Spleen (tissue), 11 donors: ENCODE data around the gene RPS17. TPM values are rescaled to one million over a fixed set of nuclear protein-coding genes. Genes with fewer than 3 reads are reported as not detected.

Experiments
- DNase-seq: peaks from one replicate; pipeline ENCODE4 v3.0.0-alpha.2; 2020
- H3K27ac ChIP-seq, 8 donors: fragments of 200-600 bp; sonication (generic) in 7 of 8; 1 replicate in 4 of 8; 2 replicates in 4 of 8; pipeline versions ENCODE4 v1.5.0 to v1.8.0; 2016 to 2021; ENCODE audit warnings: inconsistent platforms in 4 of 8, mild to moderate bottlenecking in 4 of 8, moderate library complexity in 1 of 8
- H3K27me3 ChIP-seq, 7 donors: fragments of 200-600 bp; sonication (generic) in 6 of 7; replicated peaks in 1 of 7; 1 replicate in 4 of 7; 2 replicates in 3 of 7; pipeline versions ENCODE4 v1.5.0 to v1.8.0; 2016 to 2021; ENCODE audit warnings: inconsistent platforms in 3 of 7, mild to moderate bottlenecking in 1 of 7
- H3K36me3 ChIP-seq, 6 donors: fragments of 200-600 bp; sonication (generic) in 5 of 6; 1 replicate in 4 of 6; 2 replicates in 2 of 6; pipeline versions ENCODE4 v1.5.0 to v1.8.0; 2016 to 2021; ENCODE audit warnings: inconsistent platforms in 2 of 6
- H3K4me1 ChIP-seq, 6 donors: fragments of 200-600 bp; sonication (generic) in 5 of 6; 1 replicate in 3 of 6; 2 replicates in 3 of 6; pipeline versions ENCODE4 v1.5.0 to v1.8.0; 2016 to 2021; ENCODE audit warnings: inconsistent platforms in 3 of 6
- H3K4me3 ChIP-seq, 8 donors: fragments of 200-600 bp; sonication (generic) in 7 of 8; 1 replicate in 4 of 8; 2 replicates in 4 of 8; pipeline versions ENCODE4 v1.5.0 to v1.8.0; 2016 to 2021; ENCODE audit warnings: inconsistent platforms in 4 of 8, mild to moderate bottlenecking in 4 of 8, moderate library complexity in 2 of 8
- H3K9me3 ChIP-seq, 8 donors: fragments of 200-600 bp; sonication (generic) in 7 of 8; 1 replicate in 4 of 8; 2 replicates in 4 of 8; pipeline versions ENCODE4 v1.5.0 to v1.8.0; 2016 to 2021; ENCODE audit warnings: inconsistent platforms in 4 of 8
- CTCF ChIP-seq, 11 experiments: fragments of 200-600 bp in 7 of 11; fragments of 450-650 bp in 4 of 11; sonication (generic) in 4 of 11; IDR thresholded peaks in 8 of 11; conservative IDR thresholded peaks in 3 of 11; 1 replicate in 7 of 11; 2 replicates in 4 of 11; pipeline versions ENCODE4 v1.4.0 to v1.8.0; 2016 to 2021; ENCODE audit warnings: antibody characterized with exemption in 11 of 11, inconsistent platforms in 4 of 11, mild to moderate bottlenecking in 1 of 11
- POLR2A ChIP-seq, 3 donors: fragments of 450-650 bp; IDR thresholded peaks; one replicate each; pipeline ENCODE4 v1.5.1; 2017; ENCODE audit warnings: antibody characterized with exemption in 3 of 3, mild to moderate bottlenecking in 1 of 3
- POLR2AphosphoS5 ChIP-seq, 3 donors: sonication (generic); formaldehyde crosslinking; IDR thresholded peaks; one replicate each; pipeline ENCODE4 v1.5.1; 2017; ENCODE audit warnings: antibody characterized with exemption in 3 of 3
- WGBS, 5 donors: extraction: QIAGEN DNeasy Blood & Tissue Kit in 3 of 5; methylation state at CpG; one replicate each; pipeline versions ENCODE4 v1.1.5 to v1.1.7; 2013 to 2018; 5-methylcytosine and 5-hydroxymethylcytosine counted together
- intact Hi-C: fragments of 100-400 bp; cut with DNase I; formaldehyde crosslinking; loops from one replicate; pipeline ENCODE4 v1.15.0; 2023; ENCODE audit warnings: low total_unique reads
- polyA plus RNA-seq, 3 donors: library from polyadenylated mRNA; stranded (reverse); fragments of 200-250 nt; gene quantifications; one replicate each; pipeline ENCODE4 v1.2.1, GENCODE V29; 2013
- total RNA-seq, 7 donors: library from RNA; depleted of rRNA in 3 of 7; stranded (reverse); fragments of >200 nt in 3 of 7; fragmentation: NEBNext Ultra II Directional in 4 of 7; extraction: Animal tissue kit (Norgen Biotek cat#: 25700) in 4 of 7; gene quantifications; one replicate each; pipeline versions ENCODE4 v1.1.0 to v1.2.1, GENCODE V29; 2016 to 2021
- donor health status: healthy with polysubstance abuse.
- donor health status: DM: no; HTN: no; CAD: no; lungs with moderate emphysema.
- donor health status: DM: no; HTN: no; CAD: no.
- donor health status: Bipolar disorder and iron deficiency.
- donor health status: healthy.
- donor health status: DM: no; HTN: no; CAD: no.
- donor health status: DM: yes; HTN: yes; CAD: no.

The RPS17 gene
- total and polyA plus RNA-seq, 10 donors: 1,089 to 9,274 (median 1,579) TPM

- no peaks in the 10 kb centered on the region for H3K36me3 ChIP-seq
- H3K4me3 ChIP-seq: no peak overlapping the region
- TF ChIP-seq POLR2AphosphoS5 (IDR thresholded peaks at IDR 0.05) (no peak), CTCF (IDR thresholded peaks at IDR 0.05 in 8 of 11, conservative IDR thresholded peaks at IDR 0.05 in 3 of 11) (no peak), POLR2A (IDR thresholded peaks at IDR 0.05) (no peak)
- H3K27ac ChIP-seq: no peak overlapping the region
- peaks cover 0 to 4% (median 0%) of the 10 kb centered on the region in 6 donors for H3K4me1 ChIP-seq
- intact Hi-C loops: no loop called here
- no peaks in the 10 kb centered on the region for H3K9me3 ChIP-seq
- H3K27me3 ChIP-seq: peaks cover 0 to 30% (median 0%) of the 10 kb centered on the region in 7 donors
- WGBS, 5 donors: 68 to 84% (median 83%) methylated on average over 2 of the region's 2 CpGs
- DNase-seq: no peak
Observed at GRCh38 chr15:82567661-82568060, 27.4 kb upstream of the RPS17 start.

DNA sequence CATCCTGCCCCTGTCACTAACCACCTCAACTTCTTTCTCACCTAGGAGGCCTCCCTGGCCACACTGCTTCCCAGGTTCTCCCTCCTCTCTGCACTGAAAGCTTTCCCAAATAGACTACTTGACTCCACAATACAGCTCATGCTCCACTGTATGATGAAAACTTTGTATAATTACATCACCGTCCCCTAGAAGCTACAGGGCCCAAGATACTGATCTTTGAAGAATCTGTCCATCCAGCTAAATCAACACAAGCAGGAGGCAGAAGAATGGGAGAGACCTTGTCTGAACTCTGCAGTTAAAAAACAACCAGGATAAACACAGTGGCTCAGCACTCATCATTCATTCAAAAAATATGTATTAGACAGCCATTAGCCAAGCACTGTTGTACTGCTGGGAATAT lies 26.4 kb upstream of the RPS17 start:
- peaks cover 0 to 3% (median 0%) of the 10 kb centered on the region in 6 donors for H3K4me1 ChIP-seq

GRCh38 chr15:82558502-82558901 lies 18.2 kb upstream of the RPS17 start:
- H3K27me3 ChIP-seq: no peaks in the 10 kb centered on the region
- H3K4me3 ChIP-seq: no peak overlapping the region
- H3K27ac ChIP-seq: no peak overlapping the region
- H3K4me1 ChIP-seq: no peaks in the 10 kb centered on the region
- no peaks in the 10 kb centered on the region for H3K36me3 ChIP-seq
- intact Hi-C loops: no loop called here
- H3K9me3 ChIP-seq: no peaks in the 10 kb centered on the region
- TF ChIP-seq CTCF (IDR thresholded peaks at IDR 0.05 in 8 of 11, conservative IDR thresholded peaks at IDR 0.05 in 3 of 11) (no peak), POLR2AphosphoS5 (IDR thresholded peaks at IDR 0.05) (no peak), POLR2A (IDR thresholded peaks at IDR 0.05) (no peak)
- 36 to 64% (median 60%) methylated on average over 1 of the region's 1 CpG for WGBS, 5 donors
- DNase-seq: no peak

More for the DNA sequence above, 26.4 kb upstream of the RPS17 start:
- Histone ChIP-seq H3K36me3 (no peaks in the 10 kb centered on the region), H3K27ac (no peak overlapping the region), H3K27me3 (peaks cover 0 to 20% (median 0%) of the 10 kb centered on the region in 7 donors), H3K4me3 (no peak overlapping the region), H3K9me3 (no peaks in the 10 kb centered on the region)
- intact Hi-C loops: no loop called here
- TF ChIP-seq POLR2AphosphoS5 (IDR thresholded peaks at IDR 0.05): no peak
- TF ChIP-seq POLR2A (IDR thresholded peaks at IDR 0.05): no peak
- no peak for TF ChIP-seq CTCF (IDR thresholded peaks at IDR 0.05 in 8 of 11, conservative IDR thresholded peaks at IDR 0.05 in 3 of 11)
- 79 to 100% (median 87%) methylated on average over 1 of the region's 1 CpG for WGBS, 5 donors
- DNase-seq: no peak

DNA sequence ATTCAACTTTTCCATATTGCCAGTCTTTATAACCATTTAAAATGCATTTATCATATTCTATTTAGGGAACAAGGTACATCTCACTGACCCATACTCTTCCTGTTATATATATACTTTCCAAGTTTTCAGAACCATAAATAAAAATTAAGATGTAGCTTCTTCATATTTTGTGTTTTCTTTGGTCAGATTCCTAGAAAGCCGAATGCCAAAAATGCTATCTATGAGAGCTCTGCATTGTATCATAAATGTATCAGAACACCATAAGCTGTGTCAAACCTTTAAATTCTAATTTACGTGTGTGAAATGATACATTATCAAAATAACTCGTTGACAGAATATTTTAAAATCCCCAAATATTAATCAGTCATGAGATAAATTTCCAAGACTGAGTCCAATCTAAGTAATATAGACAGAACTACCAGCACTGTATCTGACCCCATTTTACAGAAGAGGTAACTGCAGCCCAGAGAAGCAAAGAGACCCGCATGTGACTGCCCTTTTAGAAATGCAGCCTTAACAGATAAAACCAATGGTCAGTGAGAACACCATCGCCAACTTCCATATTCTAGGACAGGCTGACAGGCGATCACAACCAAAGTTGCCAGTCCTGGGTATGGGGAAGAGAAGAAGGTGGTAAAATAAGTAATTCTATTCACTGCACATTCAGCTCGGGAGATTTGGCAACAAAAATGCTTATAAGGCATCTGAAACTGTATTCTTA lies 16.2 kb upstream of the RPS17 start:
- Histone ChIP-seq H3K9me3 (no peaks in the 10 kb centered on the region), H3K36me3 (no peaks in the 10 kb centered on the region), H3K27ac (no peak overlapping the region), H3K4me1 (no peaks in the 10 kb centered on the region), H3K4me3 (no peak overlapping the region), H3K27me3 (no peaks in the 10 kb centered on the region)
- intact Hi-C loops: no loop called here
- DNase-seq: no peak
- TF ChIP-seq CTCF (IDR thresholded peaks at IDR 0.05 in 8 of 11, conservative IDR thresholded peaks at IDR 0.05 in 3 of 11): no peak
- no peak for TF ChIP-seq POLR2A (IDR thresholded peaks at IDR 0.05)
- TF ChIP-seq POLR2AphosphoS5 (IDR thresholded peaks at IDR 0.05): no peak
- 85 to 95% (median 87%) methylated on average over 7 of the region's 7 CpGs for WGBS, 5 donors
